H1 (cell line): Measurements from ENCODE around the gene GNAS. TPM values are rescaled to one million over a fixed set of nuclear protein-coding genes. Genes with fewer than 3 reads are reported as not detected.
A peak's percentile ranks its signal among the peaks of the same experiment; 100 is the strongest.

Experiments used
- CTCF ChIA-PET: fragments of 300-600 bp; sonication (Branson Sonifier 250); formaldehyde crosslinking; loops from one replicate; lab custom pipeline; 2021; ENCODE audit not compliant: partially characterized antibody; lab: Charles Lee
- POLR2A ChIA-PET: fragments of 300-600 bp; sonication (Branson Sonifier 250); formaldehyde crosslinking; loops from one replicate; lab custom pipeline; 2021; ENCODE audit warnings: inconsistent platforms; ENCODE audit not compliant: partially characterized antibody; lab: Charles Lee
- DNase-seq, 2 experiments: peaks; one replicate each; pipeline versions ENCODE4 v3.0.0 to v3.0.0-alpha.2; 2010 to 2022; ENCODE audit warnings: low spot score in 2 of 2, low read depth in 1 of 2, mixed read lengths in 1 of 2
- FAIRE-seq: peaks from 2 replicates; lab custom pipeline; 2011; peaks lifted over from hg19 to GRCh38; lab: Jason Lieb, UNC
- H2AFZ ChIP-seq: 2 replicates; pipeline ENCODE4 v1.8.1; 2012; ENCODE audit warnings: low read length, inconsistent platforms
- H2AK5ac ChIP-seq: 2 replicates; pipeline ENCODE4 v1.6.1; 2013; ENCODE audit warnings: low read depth, low read length
- H2BK120ac ChIP-seq: replicated peaks from 2 replicates; pipeline ENCODE3; 2013; ENCODE audit warnings: low read depth, low read length, inconsistent platforms
- H2BK12ac ChIP-seq: 2 replicates; pipeline ENCODE4 v1.6.1; 2013; ENCODE audit warnings: low read depth, low read length
- H2BK15ac ChIP-seq: 2 replicates; pipeline ENCODE4 v1.6.1; 2013; ENCODE audit warnings: low read length
- H2BK20ac ChIP-seq: 2 replicates; pipeline ENCODE4 v1.6.1; 2013; ENCODE audit warnings: low read length
- H2BK5ac ChIP-seq: 2 replicates; pipeline ENCODE4 v1.6.1; 2013; ENCODE audit warnings: low read depth, low read length
- H3K14ac ChIP-seq: 2 replicates; pipeline ENCODE4 v1.6.1; 2013; ENCODE audit warnings: inconsistent platforms; ENCODE audit not compliant: insufficient read length
- H3K18ac ChIP-seq: 2 replicates; pipeline ENCODE4 v1.6.1; 2013; ENCODE audit warnings: low read length; ENCODE audit errors: extremely low read depth
- H3K23ac ChIP-seq: 2 replicates; pipeline ENCODE4 v1.6.1; 2013; ENCODE audit warnings: inconsistent platforms; ENCODE audit not compliant: insufficient read length
- H3K23me2 ChIP-seq: 2 replicates; pipeline ENCODE4 v1.6.1; 2013; ENCODE audit warnings: low read depth, low read length
- H3K27ac ChIP-seq: 2 replicates; pipeline ENCODE4 v1.6.1; 2011; ENCODE audit warnings: low read depth, low read length, inconsistent platforms
- H3K27me3 ChIP-seq, 4 experiments: replicated peaks in 1 of 4; 1 replicate in 1 of 4; 2 replicates in 3 of 4; pipeline versions ENCODE4 v1.6.1 to v1.8.1; 2011 to 2013; ENCODE audit warnings: low read length in 3 of 4, mild to moderate bottlenecking in 3 of 4, inconsistent platforms in 2 of 4, mixed read lengths in 2 of 4, moderate library complexity in 1 of 4; ENCODE audit not compliant: control insufficient read depth in 3 of 4, insufficient read depth in 3 of 4; ENCODE audit errors: extremely low read depth in 1 of 4
- H3K36me3 ChIP-seq, 4 experiments: 2 replicates each; pipeline versions ENCODE4 v1.6.1 to v1.8.1; 2011 to 2013; ENCODE audit warnings: mild to moderate bottlenecking in 4 of 4, low read length in 3 of 4, moderate library complexity in 2 of 4, control low read depth in 1 of 4, inconsistent platforms in 1 of 4; ENCODE audit not compliant: insufficient read depth in 4 of 4, control insufficient read depth in 2 of 4
- H3K4ac ChIP-seq: replicated peaks from 2 replicates; pipeline ENCODE3; 2013; ENCODE audit warnings: low read length, low read depth, mixed read lengths, inconsistent platforms; ENCODE audit not compliant: insufficient read length
- H3K4me1 ChIP-seq, 4 experiments: replicated peaks in 1 of 4; 1 replicate in 1 of 4; 2 replicates in 3 of 4; pipeline versions ENCODE4 v1.6.1 to v1.8.1; 2011 to 2013; ENCODE audit warnings: low read length in 3 of 4, inconsistent platforms in 2 of 4, mixed read lengths in 1 of 4; ENCODE audit not compliant: insufficient read depth in 4 of 4, control insufficient read depth in 3 of 4
- H3K4me2 ChIP-seq, 2 experiments: 2 replicates each; pipeline versions ENCODE4 v1.6.1 to v1.8.1; 2011 to 2013; ENCODE audit warnings: low read depth in 2 of 2, low read length in 2 of 2, control low read depth in 1 of 2, inconsistent platforms in 1 of 2, mild to moderate bottlenecking in 1 of 2; ENCODE audit not compliant: insufficient read depth in 1 of 2
- H3K4me3 ChIP-seq, 4 experiments: fragments of 200-600, 300-600 bp in 1 of 4; sonication (generic), shearing (Covaris generic), sonication (Bioruptor Twin) in 1 of 4; 2 replicates each; pipeline versions ENCODE4 v1.5.1 to v1.8.1; 2011 to 2016; ENCODE audit warnings: low read length in 4 of 4, low read depth in 3 of 4, control low read depth in 2 of 4, inconsistent platforms in 2 of 4, mild to moderate bottlenecking in 2 of 4, mixed read lengths in 1 of 4, moderate library complexity in 1 of 4; ENCODE audit not compliant: insufficient read depth in 2 of 4; ENCODE audit errors: extremely low read depth in 1 of 4
- H3K56ac ChIP-seq: replicated peaks from 2 replicates; pipeline ENCODE3; 2013; ENCODE audit warnings: low read depth, mild to moderate bottlenecking, mixed read lengths, low read length, inconsistent platforms; ENCODE audit not compliant: insufficient read length
- H3K79me1 ChIP-seq: 2 replicates; pipeline ENCODE4 v1.6.1; 2013; ENCODE audit warnings: low read depth, low read length, control low read depth
- H3K79me2 ChIP-seq, 2 experiments: 2 replicates each; pipeline versions ENCODE4 v1.6.1 to v1.8.1; 2012 to 2013; ENCODE audit warnings: low read length in 2 of 2, mild to moderate bottlenecking in 2 of 2, inconsistent platforms in 1 of 2; ENCODE audit not compliant: insufficient read depth in 2 of 2, control insufficient read depth in 1 of 2
- H3K9ac ChIP-seq, 4 experiments: replicated peaks in 1 of 4; 1 replicate in 1 of 4; 2 replicates in 3 of 4; pipeline versions ENCODE4 v1.6.1 to v1.8.1; 2011 to 2013; ENCODE audit warnings: low read depth in 3 of 4, low read length in 3 of 4, control low read depth in 2 of 4, mild to moderate bottlenecking in 2 of 4, moderate library complexity in 2 of 4, inconsistent platforms in 1 of 4; ENCODE audit errors: extremely low read depth in 1 of 4
- H3K9me3 ChIP-seq, 2 experiments: 2 replicates each; pipeline versions ENCODE4 v1.6.1 to v1.8.1; 2012 to 2013; ENCODE audit warnings: mild to moderate bottlenecking in 2 of 2, moderate library complexity in 2 of 2, control low read depth in 1 of 2, inconsistent platforms in 1 of 2, low read depth in 1 of 2, low read length in 1 of 2, mixed read lengths in 1 of 2; ENCODE audit not compliant: insufficient read depth in 2 of 2
- H4K20me1 ChIP-seq, 2 experiments: replicated peaks in 1 of 2; 2 replicates each; pipeline versions ENCODE3 to v1.8.1; 2011 to 2013; ENCODE audit warnings: inconsistent platforms in 2 of 2, low read length in 2 of 2, mild to moderate bottlenecking in 1 of 2; ENCODE audit not compliant: insufficient read depth in 2 of 2, control insufficient read depth in 1 of 2
- H4K5ac ChIP-seq: 2 replicates; pipeline ENCODE4 v1.6.1; 2013; ENCODE audit warnings: low read length, low read depth, mixed read lengths, inconsistent platforms; ENCODE audit not compliant: insufficient read length
- H4K8ac ChIP-seq: 2 replicates; pipeline ENCODE4 v1.8.0; 2013; ENCODE audit warnings: mild to moderate bottlenecking, moderate library complexity, low read length, inconsistent platforms; ENCODE audit not compliant: insufficient read depth; ENCODE audit errors: extremely low read depth
- H4K91ac ChIP-seq: replicated peaks from 2 replicates; pipeline ENCODE3; 2013; ENCODE audit warnings: low read length, mixed read lengths, inconsistent platforms; ENCODE audit not compliant: insufficient read length
- NRF1 ChIP-seq: IDR thresholded peaks from 2 replicates; pipeline ENCODE4 v1.6.1; 2011; ENCODE audit warnings: mild to moderate bottlenecking, low read depth, low read length, improper control_type of control experiment
- POLR2A ChIP-seq, 2 experiments: IDR thresholded peaks; 1 replicate in 1 of 2; 2 replicates in 1 of 2; pipeline ENCODE4 v1.6.1; 2011; ENCODE audit warnings: low read depth in 2 of 2, low read length in 2 of 2, mild to moderate bottlenecking in 2 of 2; ENCODE audit errors: control extremely low read depth in 1 of 2
- WGBS, 2 experiments: shearing (Covaris generic) in 1 of 2; methylation state at CpG; one replicate each; pipeline versions ENCODE4 v1.1.6 to v1.1.7; 2013 to 2015; ENCODE audit warnings: low lambda C conversion rate in 2 of 2, mixed read lengths in 2 of 2, inconsistent platforms in 1 of 2, low coverage in 1 of 2, missing lambda C conversion rate in 1 of 2; ENCODE audit not compliant: insufficient replicate concordance in 2 of 2, insufficient coverage in 1 of 2, insufficient read length in 1 of 2; ENCODE audit errors: extremely low coverage in 1 of 2, missing lambda C conversion rate in 1 of 2; 5-methylcytosine and 5-hydroxymethylcytosine counted together
- polyA plus RNA-seq, 7 experiments: library from polyadenylated mRNA; depleted of rRNA in 3 of 7; stranded (reverse) in 5 of 7; unstranded in 2 of 7; fragments of >200 nt in 5 of 7; fragments of 200-250 nt in 2 of 7; gene quantifications; 1 replicate in 5 of 7; 2 replicates in 1 of 7; 4 replicates in 1 of 7; pipeline versions ENCODE4 v1.2.1 to v1.2.3, GENCODE V29; 2011 to 2013; ENCODE audit warnings: missing spikeins in 2 of 7, mixed read lengths in 2 of 7
- total RNA-seq: library from RNA; stranded (reverse); fragmentation: NEBNext Ultra II Directional; extraction: Animal tissue kit (Norgen Biotek cat#: 25700); gene quantifications from 2 replicates; pipeline ENCODE4 v1.2.1, GENCODE V29; 2021

GNAS gene
- total and polyA plus RNA-seq, 2 of the 8 experiments (the other 6 are each of a cell fraction or from before 2014, with no cell fraction given), result 989 to 1,613 TPM

- Histone ChIP-seq H3K27ac (no peak overlapping the region), H4K5ac (no peak overlapping the region), H2BK120ac (no peak overlapping the region), H2AFZ (no peak overlapping the region), H3K14ac (no peak overlapping the region), H3K27me3 (no peaks in the 10 kb centered on the region), H3K23ac (no peak overlapping the region), H3K56ac (no peak overlapping the region), H3K4me3 (peak overlapping the region in 1 of 4 experiments; percentile 21; a peak in 1 of 8 replicates), H4K8ac (no peak overlapping the region), H2BK5ac (no peak overlapping the region), H4K91ac (no peak overlapping the region), H3K4ac (no peak overlapping the region), H3K9me3 (no peaks in the 10 kb centered on the region), H3K23me2 (no peaks in the 10 kb centered on the region; the same call in 1 of the 2 replicates), H3K79me2 (peaks cover 3 to 86% of the 10 kb centered on the region in 2 experiments; a peak in 3 of 4 replicates), H2BK12ac (no peak overlapping the region), H2BK20ac (no peak overlapping the region), H3K9ac (no peak overlapping the region), H3K4me1 (peaks cover 13 to 24% (median 20%) of the 10 kb centered on the region in 4 experiments), H3K36me3 (peaks cover 17 to 58% (median 29%) of the 10 kb centered on the region in 4 experiments), H2BK15ac (no peak overlapping the region), H3K18ac (no peak overlapping the region), H3K4me2 (peak overlapping the region; percentile 28 to 38), H4K20me1 (peaks cover 17 to 52% of the 10 kb centered on the region in 2 experiments), H3K79me1 (peaks cover 6% of the 10 kb centered on the region), H2AK5ac (no peak overlapping the region)
- 70% methylated on average over 7 of the region's 7 CpGs; no CpG with 5 or more reads in 1 of the 2 experiments for WGBS, 2 experiments
- DNase-seq (no peak), FAIRE-seq (no peak)
- TF ChIP-seq POLR2A (IDR thresholded peaks at IDR 0.05; ENCODE audit: control extremely low read depth in 1 of 2, low read depth in 2 of 2, low read length in 2 of 2) (0 out of 3 replicates have a peak, but pooled peaks of 1 of the 2 experiments have one; percentile 1), NRF1 (no peak)
- ChIA-PET POLR2A (interaction anchor here (1.2 to 4.4 kb wide), 6 partner anchors 9 to 57 kb away, joined by 3 to 37 read pairs (median 4); no protein-coding TSS in a partner anchor), CTCF (interaction anchor here (1.0 to 2.8 kb wide), 4 partner anchors 9 to 307 kb away, joined by 3 to 10 read pairs (median 4); no protein-coding TSS in a partner anchor)
These were observed 47.9 kb downstream of the GNAS start for GRCh38 chr20:58900397-58900796.
